Endothelial cell of umbilical vein (primary cell): ENCODE measurements around the gene DNAJB13. TPM values are rescaled to one million over a fixed set of nuclear protein-coding genes. Genes with fewer than 3 reads are reported as not detected.

ENCODE experiments used
- BruUV-seq: library from RNA; stranded (reverse); fragments of 400-500 nt; replicated peaks from 2 replicates; lab custom pipeline; 2021; lab: Mats Ljungman, UMichigan
- CTCF ChIA-PET: fragments of 300-600, 350-600 bp; sonication (Branson Sonifier 250); formaldehyde crosslinking; loops from one replicate; lab custom pipeline; 2021; ENCODE audit warnings: antibody characterized with exemption, inconsistent platforms; lab: Charles Lee
- POLR2A ChIA-PET: fragments of 300-600, 350-600 bp; sonication (Branson Sonifier 250); formaldehyde crosslinking; loops from one replicate; lab custom pipeline; 2021; ENCODE audit warnings: antibody characterized with exemption, inconsistent platforms; lab: Charles Lee
- DNase-seq: peaks from one replicate; pipeline ENCODE4 v3.0.0-alpha.2; 2011; ENCODE audit warnings: low read depth, low spot score
- FAIRE-seq: peaks from 2 replicates; lab custom pipeline; 2011; peaks lifted over from hg19 to GRCh38; lab: Jason Lieb, UNC
- H2AFZ ChIP-seq: 2 replicates; pipeline ENCODE4 v1.6.0; 2012; ENCODE audit warnings: low read depth, low read length, control low read depth, inconsistent platforms
- H3K27ac ChIP-seq: 2 replicates; pipeline ENCODE4 v1.5.1; 2011; ENCODE audit warnings: low read depth, mild to moderate bottlenecking, control low read depth, low read length, moderate library complexity; ENCODE audit not compliant: insufficient read depth
- H3K27me3 ChIP-seq, 2 experiments: 2 replicates each; pipeline versions ENCODE4 v1.6.0 to v1.6.1; 2011; ENCODE audit warnings: low read length in 2 of 2, mixed read lengths in 1 of 2; ENCODE audit not compliant: control insufficient read depth in 2 of 2, insufficient read depth in 2 of 2
- H3K36me3 ChIP-seq, 2 experiments: 2 replicates in 1 of 2; 3 replicates in 1 of 2; pipeline ENCODE4 v1.5.1; 2011; ENCODE audit warnings: low read length in 2 of 2, mild to moderate bottlenecking in 1 of 2, moderate library complexity in 1 of 2; ENCODE audit not compliant: control insufficient read depth in 2 of 2, insufficient read depth in 2 of 2; ENCODE audit errors: extremely low read depth in 1 of 2
- H3K4me1 ChIP-seq: 3 replicates; pipeline ENCODE4 v1.5.1; 2011; ENCODE audit warnings: mild to moderate bottlenecking, low read length; ENCODE audit not compliant: control insufficient read depth, insufficient read depth; ENCODE audit errors: extremely low read depth
- H3K4me2 ChIP-seq: 2 replicates; pipeline ENCODE4 v1.6.1; 2011; ENCODE audit warnings: low read length, control low read depth, mixed read lengths; ENCODE audit not compliant: insufficient read depth
- H3K4me3 ChIP-seq, 3 experiments: fragments of 200-600 bp in 1 of 3; sonication (generic), shearing (Covaris generic) in 1 of 3; replicated peaks in 1 of 3; 2 replicates each; pipeline ENCODE4 v1.5.1; 2011 to 2016; ENCODE audit warnings: control low read depth in 3 of 3, low read length in 3 of 3, mild to moderate bottlenecking in 2 of 3, inconsistent platforms in 1 of 3, low read depth in 1 of 3, moderate library complexity in 1 of 3; ENCODE audit not compliant: insufficient read depth in 1 of 3
- H3K79me2 ChIP-seq: 2 replicates; pipeline ENCODE4 v1.6.0; 2012; ENCODE audit warnings: low read length, inconsistent platforms; ENCODE audit not compliant: control insufficient read depth, insufficient read depth
- H3K9ac ChIP-seq: replicated peaks from 2 replicates; pipeline ENCODE3; 2011; ENCODE audit warnings: low read length, control low read depth; ENCODE audit not compliant: insufficient read depth; ENCODE audit errors: extremely low read depth
- H3K9me1 ChIP-seq: replicated peaks from 3 replicates; pipeline ENCODE4 v1.6.0; 2011; ENCODE audit warnings: mild to moderate bottlenecking, low read length; ENCODE audit not compliant: control insufficient read depth, insufficient read depth; ENCODE audit errors: extremely low read depth
- H3K9me3 ChIP-seq: replicated peaks from 2 replicates; pipeline ENCODE4 v1.5.1; 2012; ENCODE audit warnings: low read length, inconsistent platforms; ENCODE audit not compliant: control insufficient read depth, insufficient read depth
- H4K20me1 ChIP-seq: replicated peaks from 2 replicates; pipeline ENCODE3; 2011; ENCODE audit warnings: mild to moderate bottlenecking, low read length; ENCODE audit not compliant: control insufficient read depth, insufficient read depth; ENCODE audit errors: extremely low read depth
- CTCF ChIP-seq, 2 donors: IDR thresholded peaks; 1 replicate in 1 of 2; 2 replicates in 1 of 2; pipeline ENCODE4 v1.5.1; 2011; ENCODE audit warnings: low read length in 2 of 2, mild to moderate bottlenecking in 2 of 2, moderate library complexity in 2 of 2, control low read depth in 1 of 2, inconsistent platforms in 1 of 2, low read depth in 1 of 2; ENCODE audit not compliant: insufficient read depth in 1 of 2; ENCODE audit errors: extremely low read depth in 1 of 2
- EZH2 ChIP-seq: IDR thresholded peaks from 2 replicates; pipeline ENCODE4 v1.6.1; 2012; ENCODE audit warnings: borderline replicate concordance, low read depth, mild to moderate bottlenecking, moderate library complexity, low read length, inconsistent platforms; ENCODE audit not compliant: severe bottlenecking
- FOS ChIP-seq: IDR thresholded peaks from 2 replicates; pipeline ENCODE4 v1.6.1; 2011; ENCODE audit warnings: mild to moderate bottlenecking, low read length, moderate library complexity, borderline replicate concordance; ENCODE audit not compliant: insufficient read depth
- GATA2 ChIP-seq: IDR thresholded peaks from 2 replicates; pipeline ENCODE4 v1.7.0; 2011; ENCODE audit warnings: low read depth, mild to moderate bottlenecking, moderate library complexity, mixed read lengths, low read length; ENCODE audit not compliant: insufficient read length, insufficient read depth
- JUN ChIP-seq: IDR thresholded peaks from 2 replicates; pipeline ENCODE4 v1.6.1; 2011; ENCODE audit warnings: borderline replicate concordance, low read depth; ENCODE audit not compliant: insufficient read length, insufficient read depth
- MAX ChIP-seq: IDR thresholded peaks from 2 replicates; pipeline ENCODE4 v1.6.1; 2011; ENCODE audit not compliant: insufficient read depth, insufficient read length
- MYC ChIP-seq: IDR thresholded peaks from one replicate; pipeline ENCODE4 v1.6.1; 2011; ENCODE audit warnings: mild to moderate bottlenecking, low read depth, low read length
- POLR2A ChIP-seq: IDR thresholded peaks from 2 replicates; pipeline ENCODE4 v1.6.1; 2012; ENCODE audit warnings: low read depth, mild to moderate bottlenecking, control low read depth, low read length
- POLR2AphosphoS5 ChIP-seq: IDR thresholded peaks from 2 replicates; pipeline ENCODE4 v1.6.1; 2012; ENCODE audit warnings: low read depth, mild to moderate bottlenecking, control low read depth, low read length, moderate library complexity; ENCODE audit not compliant: insufficient read depth
- dilution Hi-C: fragments of 300-500 bp; cut with MboI; formaldehyde crosslinking; loops from one replicate; pipeline ENCODE4 v1.15.0; 2019; ENCODE audit warnings: low sequenced_read_pairs; ENCODE audit not compliant: extremely low pct_ligation_motif_present
- intact Hi-C: fragments of 100-400 bp; cut with micrococcal nuclease; formaldehyde crosslinking; loops from one replicate; pipeline ENCODE4 v1.10.0; 2022
- polyA plus RNA-seq, 4 experiments: library from polyadenylated mRNA; depleted of rRNA in 3 of 4; stranded (reverse) in 3 of 4; unstranded in 1 of 4; fragments of >200 nt; gene quantifications; 2 replicates each; pipeline versions ENCODE4 v1.2.1 to v1.2.3, GENCODE V29; 2011 to 2012; ENCODE audit warnings: missing spikeins in 1 of 4
- total RNA-seq: library from RNA; stranded (reverse); gene quantifications from 2 replicates; pipeline ENCODE4 v1.2.3, GENCODE V29; 2021

DNAJB13 gene
- total and polyA plus RNA-seq, 2 donors (not counting 3 experiments of a cell fraction or from before 2014, with no cell fraction given): 0.07 to 0.46 TPM

- no peak for FAIRE-seq
- no peaks in the 10 kb centered on the region for H3K36me3 ChIP-seq
- H2AFZ ChIP-seq: no peak overlapping the region
- TF ChIP-seq POLR2AphosphoS5 (no peak), FOS (no peak), MYC (no peak), POLR2A (no peak), MAX (no peak)
- peaks cover 0 to 3% of the 10 kb centered on the region in 2 experiments for H3K27me3 ChIP-seq
- dilution Hi-C loops (no loop called here), intact Hi-C loops (no loop called here)
- no peaks in the 10 kb centered on the region for H4K20me1 ChIP-seq
- ChIA-PET POLR2A (no interaction called here), CTCF (no interaction called here)
- H3K4me3 ChIP-seq: no peak overlapping the region
- H3K4me1 ChIP-seq: no peaks in the 10 kb centered on the region
- no peak for DNase-seq
- H3K9ac ChIP-seq: no peak overlapping the region
- no peak overlapping the region for H3K27ac ChIP-seq
- no peaks in the 10 kb centered on the region for H3K9me1 ChIP-seq
- H3K4me2 ChIP-seq: no peak overlapping the region
- H3K9me3 ChIP-seq: no peaks in the 10 kb centered on the region
- H3K79me2 ChIP-seq: no peaks in the 10 kb centered on the region
- no TSS peak for BruUV-seq
Measured at GRCh38 chr11:73996161-73996747, 45.4 kb downstream of the DNAJB13 start.

GRCh38 chr11:73997120-73997770 is 46.4 kb downstream of the DNAJB13 start:
- Histone ChIP-seq H3K36me3 (no peaks in the 10 kb centered on the region), H3K9me1 (no peaks in the 10 kb centered on the region), H2AFZ (no peak overlapping the region), H3K9me3 (no peaks in the 10 kb centered on the region), H3K4me1 (no peaks in the 10 kb centered on the region), H3K4me3 (no peak overlapping the region), H3K27ac (no peak overlapping the region), H3K79me2 (no peaks in the 10 kb centered on the region), H3K27me3 (no peaks in the 10 kb centered on the region), H3K9ac (no peak overlapping the region), H4K20me1 (no peaks in the 10 kb centered on the region), H3K4me2 (no peak overlapping the region)
- FAIRE-seq (no peak), DNase-seq (no peak)
- ChIA-PET POLR2A (no interaction called here), CTCF (interaction anchor here (0.6 to 1.5 kb wide), 4 partner anchors 17 to 190 kb away, joined by 3 to 5 read pairs (median 4); no protein-coding TSS in a partner anchor)
- dilution Hi-C loops: no loop called here
- no TSS peak for BruUV-seq
- no peak for TF ChIP-seq CTCF (IDR thresholded peaks at IDR 0.05; ENCODE audit: extremely low read depth in 1 of 2, insufficient read depth in 1 of 2, low read depth in 1 of 2, low read length in 2 of 2)
- no peak for TF ChIP-seq EZH2
- TF ChIP-seq JUN: no peak
- TF ChIP-seq POLR2AphosphoS5: no peak
- no peak for TF ChIP-seq FOS
- TF ChIP-seq MYC: no peak
- TF ChIP-seq GATA2: no peak
- no peak for TF ChIP-seq MAX
- TF ChIP-seq POLR2A: no peak
- intact Hi-C loops: no loop called here
